ENCODE measurements around the gene MEPCE. TPM values are rescaled to one million over a fixed set of nuclear protein-coding genes. Genes with fewer than 3 reads are reported as not detected.

Gene MEPCE
- total RNA-seq, 1 donor from 2014 or later, result 38.3 TPM

DNA sequence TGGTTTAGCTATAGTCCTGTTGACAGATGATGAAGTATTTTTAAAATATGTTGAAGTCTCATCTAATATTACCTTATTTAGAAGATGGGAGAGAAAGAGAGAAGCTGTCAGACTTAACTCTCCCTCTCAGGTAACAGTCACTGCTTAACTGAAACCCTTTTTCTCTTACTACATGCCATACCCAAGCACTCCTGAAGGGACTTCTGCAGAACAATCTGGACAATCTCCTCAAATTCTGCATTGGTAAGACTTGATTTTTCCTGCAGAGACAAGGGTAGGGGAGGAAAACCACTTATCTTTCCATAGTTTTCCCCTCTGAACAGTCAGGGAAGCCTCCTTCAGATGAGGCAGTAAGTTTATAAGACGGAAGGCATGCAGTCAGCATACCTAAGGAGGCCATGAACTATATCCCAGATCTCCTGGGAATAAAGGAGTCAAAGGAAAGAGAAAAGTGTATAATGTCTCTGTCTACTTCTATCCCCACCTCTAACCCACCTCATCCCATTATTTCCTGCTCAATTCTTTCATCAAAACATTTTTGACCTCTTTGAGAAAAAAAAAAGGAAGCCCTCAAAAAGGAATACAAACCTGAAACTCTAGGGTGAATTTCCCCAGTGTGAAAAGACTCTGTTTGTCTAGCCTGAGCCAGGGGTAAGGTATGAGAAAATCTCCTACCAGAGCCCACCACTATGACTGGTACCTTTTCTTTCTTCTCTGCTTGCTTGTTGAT is 10.5 kb upstream of the MEPCE start:
- intact Hi-C loops (cut with DNase I), result no loop called here
- TF ChIP-seq POLR2A (IDR thresholded peaks at IDR 0.05) (no peak), POLR2AphosphoS5 (IDR thresholded peaks at IDR 0.05; ENCODE audit: insufficient read depth in 1 of 2, low read depth in 1 of 2) (no peak)
- TF ChIP-seq, protein P1, sequence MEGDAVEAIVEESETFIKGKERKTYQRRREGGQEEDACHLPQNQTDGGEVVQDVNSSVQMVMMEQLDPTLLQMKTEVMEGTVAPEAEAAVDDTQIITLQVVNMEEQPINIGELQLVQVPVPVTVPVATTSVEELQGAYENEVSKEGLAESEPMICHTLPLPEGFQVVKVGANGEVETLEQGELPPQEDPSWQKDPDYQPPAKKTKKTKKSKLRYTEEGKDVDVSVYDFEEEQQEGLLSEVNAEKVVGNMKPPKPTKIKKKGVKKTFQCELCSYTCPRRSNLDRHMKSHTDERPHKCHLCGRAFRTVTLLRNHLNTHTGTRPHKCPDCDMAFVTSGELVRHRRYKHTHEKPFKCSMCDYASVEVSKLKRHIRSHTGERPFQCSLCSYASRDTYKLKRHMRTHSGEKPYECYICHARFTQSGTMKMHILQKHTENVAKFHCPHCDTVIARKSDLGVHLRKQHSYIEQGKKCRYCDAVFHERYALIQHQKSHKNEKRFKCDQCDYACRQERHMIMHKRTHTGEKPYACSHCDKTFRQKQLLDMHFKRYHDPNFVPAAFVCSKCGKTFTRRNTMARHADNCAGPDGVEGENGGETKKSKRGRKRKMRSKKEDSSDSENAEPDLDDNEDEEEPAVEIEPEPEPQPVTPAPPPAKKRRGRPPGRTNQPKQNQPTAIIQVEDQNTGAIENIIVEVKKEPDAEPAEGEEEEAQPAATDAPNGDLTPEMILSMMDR (IDR thresholded peaks at IDR 0.05), result no peak
- no peak for DNase-seq (ENCODE audit: extremely low spot score in 2 of 2)

DNA sequence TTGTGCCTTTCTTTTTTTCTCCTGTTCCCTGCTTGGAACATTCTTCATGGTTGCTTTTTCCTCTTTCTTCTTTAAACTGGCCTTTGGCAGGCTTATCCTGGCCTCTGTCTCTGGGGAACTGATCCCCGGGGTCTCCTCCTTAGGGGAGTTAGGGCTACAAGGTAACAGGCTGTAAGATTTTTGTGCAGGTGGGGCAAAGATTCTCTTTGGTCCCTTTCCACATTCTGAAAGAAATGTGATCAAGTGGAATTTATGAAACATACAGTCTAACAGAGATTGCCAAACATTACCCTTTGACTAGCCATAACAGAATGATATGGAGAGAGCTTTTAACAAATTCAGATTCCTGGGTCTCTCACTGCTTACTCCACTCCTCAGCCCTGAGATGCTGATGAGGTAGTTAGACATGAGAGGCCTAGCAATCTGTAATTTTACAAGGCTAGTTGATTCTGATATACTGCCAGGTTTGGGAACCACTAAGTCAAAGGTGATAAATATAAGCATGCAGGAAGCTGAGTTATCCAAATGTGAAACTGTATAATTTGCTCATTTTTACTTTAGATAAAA is 9.9 kb upstream of the MEPCE start:
- no peak overlapping the region for H3K27ac ChIP-seq
- no peaks in the 10 kb centered on the region for H3K9me3 ChIP-seq
- intact Hi-C loops (cut with DNase I), result no loop called here
- H3K36me3 ChIP-seq, result no peaks in the 10 kb centered on the region
- TF ChIP-seq POLR2A (IDR thresholded peaks at IDR 0.05), result no peak
- TF ChIP-seq POLR2AphosphoS5 (IDR thresholded peaks at IDR 0.05; ENCODE audit: insufficient read depth in 1 of 2, low read depth in 1 of 2), result no peak
- TF ChIP-seq, protein P1 (IDR thresholded peaks at IDR 0.05), result no peak
- H3K4me1 ChIP-seq, result no peaks in the 10 kb centered on the region
- no peak overlapping the region for H3K4me3 ChIP-seq
- H3K27me3 ChIP-seq, result no peaks in the 10 kb centered on the region
- no peak for DNase-seq (ENCODE audit: extremely low spot score in 2 of 2)

More for the DNA sequence above, 10.5 kb upstream of the MEPCE start:
- Histone ChIP-seq H3K36me3 (no peaks in the 10 kb centered on the region), H3K9me3 (no peaks in the 10 kb centered on the region), H3K4me3 (no peak overlapping the region), H3K27ac (no peak overlapping the region), H3K27me3 (no peaks in the 10 kb centered on the region), H3K4me1 (no peaks in the 10 kb centered on the region)

DNA sequence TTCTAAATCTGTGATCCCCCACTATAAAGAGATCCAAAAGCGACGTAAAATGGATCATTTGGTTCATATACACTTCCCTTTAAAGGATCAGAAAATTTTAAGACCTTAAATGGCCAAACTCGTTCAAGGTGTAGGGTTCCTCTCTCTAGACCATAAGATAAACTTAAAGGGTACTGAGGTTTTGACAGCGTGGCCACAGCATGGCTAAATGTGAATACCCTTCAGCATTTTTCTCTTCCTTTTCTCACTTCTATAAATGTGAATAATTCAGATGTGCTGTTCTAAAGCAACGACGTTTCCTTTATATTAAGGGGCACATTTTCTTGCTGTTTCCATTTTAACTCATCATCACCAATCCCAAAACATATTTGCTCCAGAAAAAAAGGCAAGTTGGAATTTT is 6.3 kb upstream of the MEPCE start:
- Histone ChIP-seq H3K4me1 (no peaks in the 10 kb centered on the region), H3K36me3 (no peaks in the 10 kb centered on the region), H3K4me3 (no peak overlapping the region), H3K9me3 (no peaks in the 10 kb centered on the region), H3K27me3 (no peaks in the 10 kb centered on the region), H3K27ac (no peak overlapping the region)
- TF ChIP-seq POLR2AphosphoS5 (IDR thresholded peaks at IDR 0.05; ENCODE audit: insufficient read depth in 1 of 2, low read depth in 1 of 2) (no peak), POLR2A (IDR thresholded peaks at IDR 0.05) (no peak)
- TF ChIP-seq, protein P1 (IDR thresholded peaks at IDR 0.05), result no peak
- DNase-seq (ENCODE audit: extremely low spot score in 2 of 2), result no peak
- intact Hi-C loops (cut with DNase I), result no loop called here

DNA sequence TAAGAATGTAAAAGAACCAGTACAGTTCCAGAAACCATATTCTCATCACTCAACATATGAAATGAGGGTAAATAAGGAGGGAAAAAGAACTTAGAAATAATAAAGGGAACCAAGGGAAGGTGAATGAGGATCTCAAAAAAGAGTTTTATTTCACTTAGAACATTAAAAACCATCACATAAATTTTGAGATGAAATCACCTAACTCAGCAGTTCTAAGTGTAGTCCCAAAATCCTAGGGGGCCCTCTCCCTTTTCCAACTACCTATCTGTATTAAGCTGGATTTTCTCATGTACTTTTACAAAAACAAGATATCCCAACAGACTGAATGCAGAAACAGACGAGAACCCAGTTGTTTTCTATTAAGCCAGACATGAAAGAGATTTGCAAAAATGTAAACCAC is 4.3 kb upstream of the MEPCE start:
- H3K36me3 ChIP-seq, result no peaks in the 10 kb centered on the region
- TF ChIP-seq POLR2AphosphoS5 (IDR thresholded peaks at IDR 0.05; ENCODE audit: insufficient read depth in 1 of 2, low read depth in 1 of 2), result no peak
- TF ChIP-seq, protein P1 (IDR thresholded peaks at IDR 0.05), result no peak
- TF ChIP-seq POLR2A (IDR thresholded peaks at IDR 0.05), result no peak
- H3K4me3 ChIP-seq, result no peak overlapping the region
- DNase-seq (ENCODE audit: extremely low spot score in 2 of 2), result no peak
- intact Hi-C loops (cut with DNase I), result no loop called here
- H3K9me3 ChIP-seq, result no peaks in the 10 kb centered on the region
- peaks cover 2% of the 10 kb centered on the region for H3K4me1 ChIP-seq
- no peak overlapping the region for H3K27ac ChIP-seq
- no peaks in the 10 kb centered on the region for H3K27me3 ChIP-seq

DNA sequence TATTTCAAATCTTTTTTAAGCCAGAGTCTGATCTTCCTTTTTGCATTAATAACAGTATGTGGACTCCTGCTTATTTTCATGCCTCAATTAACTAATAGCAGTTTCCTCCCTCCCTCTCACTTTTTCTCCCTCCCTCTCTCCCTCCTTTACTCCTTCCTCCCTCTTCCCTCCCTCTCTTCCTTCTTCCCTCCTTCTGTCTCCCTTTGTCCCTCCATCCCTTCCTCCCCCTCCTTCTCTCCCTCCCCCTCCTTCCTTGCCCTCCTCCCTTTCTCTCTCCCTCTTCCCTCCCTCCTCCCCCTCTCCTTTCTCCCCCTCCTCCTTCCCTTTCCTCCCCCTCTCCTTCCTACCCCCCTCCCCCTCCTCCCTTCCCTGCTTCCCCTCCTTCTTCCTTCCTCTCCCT is 3.1 kb upstream of the MEPCE start:
- TF ChIP-seq, protein P1 (IDR thresholded peaks at IDR 0.05), result no peak
- TF ChIP-seq POLR2AphosphoS5 (IDR thresholded peaks at IDR 0.05; ENCODE audit: insufficient read depth in 1 of 2, low read depth in 1 of 2) (no peak), POLR2A (IDR thresholded peaks at IDR 0.05) (no peak)
- no peak overlapping the region for H3K4me3 ChIP-seq
- no peaks in the 10 kb centered on the region for H3K36me3 ChIP-seq
- DNase-seq (ENCODE audit: extremely low spot score in 2 of 2), result no peak
- intact Hi-C loops (cut with DNase I), result no loop called here
- no peaks in the 10 kb centered on the region for H3K9me3 ChIP-seq
- no peaks in the 10 kb centered on the region for H3K27me3 ChIP-seq
- no peak overlapping the region for H3K27ac ChIP-seq
- H3K4me1 ChIP-seq, result peaks cover 14% of the 10 kb centered on the region
